Activated CD4-positive, alpha-beta T cell treated with anti-CD3 and anti-CD28 coated beads for 24 hours (primary cell): ENCODE measurements around the gene KIF4B.
"Not testable (repeated sequence)": the region's sequence is repeated elsewhere in the genome, so short reads cannot be mapped to it uniquely, and the experiment has no call there.

Experiments used
- DNase-seq, 2 donors: peaks; one replicate each; pipeline ENCODE4 v3.0.0-alpha.2; 2020; ENCODE audit warnings: low read depth in 2 of 2

KIF4B gene

GRCh38 chr5:155004138-155004744, 9.3 kb upstream of the KIF4B start:
- peak in 1 of 2 donors; percentile 7 for DNase-seq

- DNase-seq, result not testable (repeated sequence)
Measured at GRCh38 chr5:155006265-155006664, 7.3 kb upstream of the KIF4B start.

- DNase-seq, result no peak
Measured at GRCh38 chr5:155008669-155009068, 4.9 kb upstream of the KIF4B start.

- no peak for DNase-seq
Measured at GRCh38 chr5:155010881-155011280, 2.7 kb upstream of the KIF4B start.

- no peak for DNase-seq
Measured at GRCh38 chr5:155015239-155015638, 1.7 kb downstream of the KIF4B start.

- DNase-seq, result no peak
Measured at GRCh38 chr5:155017610-155018009, 4.1 kb downstream of the KIF4B start.

- DNase-seq, result no peak
Measured at GRCh38 chr5:155019601-155020226, 6.2 kb downstream of the KIF4B start.

- no peak for DNase-seq
Measured at GRCh38 chr5:155021842-155022241, 8.3 kb downstream of the KIF4B start.

GRCh38 chr5:155023320-155023719, 9.8 kb downstream of the KIF4B start:
- DNase-seq, result no peak

- no peak for DNase-seq
Measured at GRCh38 chr5:155024015-155024414, 10.5 kb downstream of the KIF4B start.

GRCh38 chr5:155025895-155026294, 12.3 kb downstream of the KIF4B start:
- no peak for DNase-seq

GRCh38 chr5:155027993-155028629, 14.6 kb downstream of the KIF4B start:
- DNase-seq, result no peak

- DNase-seq, result no peak
Measured at GRCh38 chr5:155029240-155029639, 15.7 kb downstream of the KIF4B start.

GRCh38 chr5:155034145-155034744, 20.7 kb downstream of the KIF4B start:
- DNase-seq, result not testable (repeated sequence)

- not testable (repeated sequence) for DNase-seq
Measured at GRCh38 chr5:155035087-155035486, 21.5 kb downstream of the KIF4B start.

- no peak for DNase-seq
Measured at GRCh38 chr5:155040984-155041653, 27.6 kb downstream of the KIF4B start.

GRCh38 chr5:155044591-155044990, 31.0 kb downstream of the KIF4B start:
- no peak for DNase-seq

- DNase-seq, result no peak
Measured at GRCh38 chr5:155046591-155046990, 33.0 kb downstream of the KIF4B start.

- DNase-seq, result no peak
Measured at GRCh38 chr5:155047818-155048217, 34.3 kb downstream of the KIF4B start.

GRCh38 chr5:155049569-155050383, 36.2 kb downstream of the KIF4B start:
- no peak for DNase-seq

GRCh38 chr5:155050384-155051019, 36.9 kb downstream of the KIF4B start:
- no peak for DNase-seq
